ENCODE results near the gene SLC9A8. TPM values are rescaled to one million over a fixed set of nuclear protein-coding genes. Genes with fewer than 3 reads are reported as not detected.
A peak's percentile ranks its signal among the peaks of the same experiment; 100 is the strongest.

The SLC9A8 gene
- total and polyA plus RNA-seq, 8 donors, result 2.3 to 21.0 (median 11.9) TPM

GRCh38 chr20:49899541-49900383 lies 87.1 kb downstream of the SLC9A8 start:
- Histone ChIP-seq H3K9me3 (no peaks in the 10 kb centered on the region), H3K27me3 (no peaks in the 10 kb centered on the region), H3K4me1 (peaks cover 0 to 34% (median 17%) of the 10 kb centered on the region in 4 donors), H3K4me3 (no peak overlapping the region), H3K36me3 (peaks cover 7 to 21% (median 15%) of the 10 kb centered on the region in 4 donors), H3K27ac (peak overlapping the region in 3 of 5 donors; percentile 20 to 64 (median 41))
- TF ChIP-seq POLR2AphosphoS5 (IDR thresholded peaks at IDR 0.05) (peak in 1 of 3 donors; percentile 21), POLR2A (IDR thresholded peaks at IDR 0.05) (no peak), CTCF (IDR thresholded peaks at IDR 0.05) (no peak), EP300 (IDR thresholded peaks at IDR 0.05) (no peak)
- DNase-seq, result no peak
- intact Hi-C loops (cut with DNase I; ENCODE audit: low total_unique reads), result no loop called here
- 44 to 56% (median 50%) methylated on average over 10 of the region's 10 CpGs for WGBS, 5 donors

- Histone ChIP-seq H3K27me3 (no peaks in the 10 kb centered on the region), H3K4me3 (no peak overlapping the region), H3K27ac (peak overlapping the region in 3 of 5 donors; percentile 40 to 47 (median 47)), H3K36me3 (peaks cover 26 to 40% (median 33%) of the 10 kb centered on the region in 4 donors), H3K9me3 (no peaks in the 10 kb centered on the region), H3K4me1 (peaks cover 0 to 24% (median 17%) of the 10 kb centered on the region in 4 donors)
- DNase-seq, result peak in 1 of 2 donors; percentile 76
- WGBS, 5 donors, result 33 to 62% (median 55%) methylated on average over 5 of the region's 5 CpGs
- no peak for TF ChIP-seq CTCF (IDR thresholded peaks at IDR 0.05)
- no peak for TF ChIP-seq EP300 (IDR thresholded peaks at IDR 0.05)
- no peak for TF ChIP-seq POLR2A (IDR thresholded peaks at IDR 0.05)
- TF ChIP-seq POLR2AphosphoS5 (IDR thresholded peaks at IDR 0.05), result no peak
- intact Hi-C loops (cut with DNase I; ENCODE audit: low total_unique reads), result no loop called here
These were observed 89.0 kb downstream of the SLC9A8 start for GRCh38 chr20:49901588-49901987.

GRCh38 chr20:49904440-49905214 lies 92.0 kb downstream of the SLC9A8 start:
- no peak overlapping the region for H3K27ac ChIP-seq
- no peak overlapping the region for H3K4me3 ChIP-seq
- peaks cover 28 to 66% (median 62%) of the 10 kb centered on the region in 4 donors for H3K36me3 ChIP-seq
- DNase-seq, result no peak
- peaks cover 14 to 34% (median 24%) of the 10 kb centered on the region in 4 donors for H3K4me1 ChIP-seq
- H3K27me3 ChIP-seq, result no peaks in the 10 kb centered on the region
- no peaks in the 10 kb centered on the region for H3K9me3 ChIP-seq
- intact Hi-C loops (cut with DNase I; ENCODE audit: low total_unique reads), result no loop called here
- TF ChIP-seq POLR2AphosphoS5 (IDR thresholded peaks at IDR 0.05), result no peak
- no peak for TF ChIP-seq POLR2A (IDR thresholded peaks at IDR 0.05)
- TF ChIP-seq EP300 (IDR thresholded peaks at IDR 0.05), result no peak
- TF ChIP-seq CTCF (IDR thresholded peaks at IDR 0.05), result no peak
- WGBS, 5 donors, result 89 to 94% (median 92%) methylated on average over 17 of the region's 17 CpGs

GRCh38 chr20:49905415-49906091 lies 92.9 kb downstream of the SLC9A8 start:
- Histone ChIP-seq H3K4me3 (no peak overlapping the region), H3K9me3 (no peaks in the 10 kb centered on the region), H3K27me3 (no peaks in the 10 kb centered on the region), H3K4me1 (peaks cover 19 to 37% (median 29%) of the 10 kb centered on the region in 4 donors), H3K27ac (no peak overlapping the region), H3K36me3 (peaks cover 28 to 71% (median 70%) of the 10 kb centered on the region in 4 donors)
- no peak for DNase-seq
- intact Hi-C loops (cut with DNase I; ENCODE audit: low total_unique reads), result no loop called here
- TF ChIP-seq EP300 (IDR thresholded peaks at IDR 0.05), result no peak
- 87 to 91% (median 90%) methylated on average over 28 to 29 of the region's 29 CpGs for WGBS, 5 donors

All from stomach (tissue), 9 donors.